ENCODE measurements around the gene CDH13.

DNA sequence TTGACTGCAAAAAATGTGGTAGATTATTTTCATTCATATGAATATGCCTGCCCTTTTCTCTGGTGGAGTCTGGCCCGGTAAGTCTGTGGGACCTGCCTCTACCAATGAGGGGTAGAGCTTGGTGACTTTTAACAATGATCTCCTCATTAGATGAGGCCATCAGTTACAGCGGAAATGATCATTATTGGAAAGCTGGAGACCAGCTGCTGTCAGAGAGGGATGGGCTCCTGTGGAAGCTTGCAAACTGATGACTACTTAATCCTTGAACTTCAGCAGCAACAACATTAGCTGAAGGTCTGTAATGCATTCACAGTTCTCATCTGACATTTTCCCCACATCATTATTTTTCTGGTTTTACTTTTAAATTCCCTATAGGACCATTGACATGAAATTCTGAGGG, 194.1 kb downstream of the CDH13 start:
- no peak for TF ChIP-seq CTCF (conservative IDR thresholded peaks at IDR 0.05)
- no peak for TF ChIP-seq ZFX (IDR thresholded peaks at IDR 0.05)
